Measurements from ENCODE around the gene CELSR1. TPM values are rescaled to one million over a fixed set of nuclear protein-coding genes. Genes with fewer than 3 reads are reported as not detected.

Gene CELSR1
- total RNA-seq, 1 donor from 2014 or later, result 16.0 TPM

DNA sequence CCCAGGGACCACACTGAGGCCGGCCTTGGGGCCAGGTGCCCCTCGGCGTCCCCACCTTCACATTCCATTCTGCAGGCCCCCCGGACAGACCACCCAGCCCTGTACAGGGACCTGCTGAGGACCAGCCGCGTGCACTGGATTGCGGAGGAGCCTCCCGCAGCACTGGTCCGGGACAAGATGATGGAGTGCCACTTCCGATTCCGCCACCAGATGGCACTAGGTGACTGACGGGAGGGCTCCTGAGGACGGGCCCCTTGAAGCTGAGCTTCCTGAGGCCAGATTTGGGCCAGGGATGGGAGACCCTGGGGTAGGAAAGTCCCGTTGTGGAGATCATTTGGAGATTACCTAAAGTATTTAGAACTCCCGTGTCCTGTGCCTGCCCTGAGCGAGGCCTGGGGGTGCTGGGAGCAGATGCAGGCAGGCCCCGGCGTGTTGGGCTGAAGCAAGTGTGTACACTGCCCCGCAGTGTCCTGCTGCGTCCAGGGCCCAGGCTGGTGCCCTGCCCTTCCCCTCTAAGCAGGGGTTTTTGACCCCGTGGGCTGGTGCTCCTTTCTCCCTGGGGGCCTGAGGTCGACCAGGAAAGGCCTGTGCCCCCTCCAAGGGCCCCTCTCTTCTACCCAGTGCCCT, 181.9 kb downstream of the CELSR1 start:
- Mint-ChIP-seq H3K36me3 (ENCODE audit: unreplicated experiment) (peaks cover 23% of the 10 kb centered on the region), H3K4me3 (ENCODE audit: unreplicated experiment) (no peak overlapping the region), H3K4me1 (ENCODE audit: unreplicated experiment) (peaks cover 6% of the 10 kb centered on the region), H3K9me3 (ENCODE audit: unreplicated experiment) (no peaks in the 10 kb centered on the region), H3K27me3 (ENCODE audit: unreplicated experiment) (no peaks in the 10 kb centered on the region), H3K27ac (ENCODE audit: unreplicated experiment) (no peak overlapping the region)
- TF ChIP-seq, protein P1, sequence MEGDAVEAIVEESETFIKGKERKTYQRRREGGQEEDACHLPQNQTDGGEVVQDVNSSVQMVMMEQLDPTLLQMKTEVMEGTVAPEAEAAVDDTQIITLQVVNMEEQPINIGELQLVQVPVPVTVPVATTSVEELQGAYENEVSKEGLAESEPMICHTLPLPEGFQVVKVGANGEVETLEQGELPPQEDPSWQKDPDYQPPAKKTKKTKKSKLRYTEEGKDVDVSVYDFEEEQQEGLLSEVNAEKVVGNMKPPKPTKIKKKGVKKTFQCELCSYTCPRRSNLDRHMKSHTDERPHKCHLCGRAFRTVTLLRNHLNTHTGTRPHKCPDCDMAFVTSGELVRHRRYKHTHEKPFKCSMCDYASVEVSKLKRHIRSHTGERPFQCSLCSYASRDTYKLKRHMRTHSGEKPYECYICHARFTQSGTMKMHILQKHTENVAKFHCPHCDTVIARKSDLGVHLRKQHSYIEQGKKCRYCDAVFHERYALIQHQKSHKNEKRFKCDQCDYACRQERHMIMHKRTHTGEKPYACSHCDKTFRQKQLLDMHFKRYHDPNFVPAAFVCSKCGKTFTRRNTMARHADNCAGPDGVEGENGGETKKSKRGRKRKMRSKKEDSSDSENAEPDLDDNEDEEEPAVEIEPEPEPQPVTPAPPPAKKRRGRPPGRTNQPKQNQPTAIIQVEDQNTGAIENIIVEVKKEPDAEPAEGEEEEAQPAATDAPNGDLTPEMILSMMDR (IDR thresholded peaks at IDR 0.05), result peak; percentile 90
- peak; percentile 92 for DNase-seq (ENCODE audit: extremely low spot score, unreplicated experiment)

DNA sequence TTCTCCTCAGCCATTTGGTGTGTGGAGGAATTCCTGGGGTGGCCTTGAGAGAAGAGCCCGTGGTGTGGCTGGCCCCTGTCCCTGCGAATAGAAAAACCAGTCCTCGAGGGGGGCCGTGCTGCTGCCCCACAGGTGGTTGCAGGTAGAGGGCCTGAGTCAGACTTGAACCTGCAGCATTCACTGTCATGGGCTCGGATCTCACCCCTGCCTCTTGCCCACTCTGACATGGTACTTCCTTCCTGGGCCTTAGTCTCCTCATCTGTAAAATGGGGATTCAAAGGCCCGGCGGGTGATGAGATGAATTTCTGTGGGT, 182.5 kb downstream of the CELSR1 start:
- TF ChIP-seq, protein P1 (IDR thresholded peaks at IDR 0.05), result no peak
- H3K36me3 Mint-ChIP-seq (ENCODE audit: unreplicated experiment), result peaks cover 22% of the 10 kb centered on the region
- no peaks in the 10 kb centered on the region for H3K9me3 Mint-ChIP-seq (ENCODE audit: unreplicated experiment)
- H3K4me3 Mint-ChIP-seq (ENCODE audit: unreplicated experiment), result no peak overlapping the region
- no peak for DNase-seq (ENCODE audit: extremely low spot score, unreplicated experiment)
- H3K27me3 Mint-ChIP-seq (ENCODE audit: unreplicated experiment), result no peaks in the 10 kb centered on the region
- H3K4me1 Mint-ChIP-seq (ENCODE audit: unreplicated experiment), result peaks cover 6% of the 10 kb centered on the region
- no peak overlapping the region for H3K27ac Mint-ChIP-seq (ENCODE audit: unreplicated experiment)

- Mint-ChIP-seq H3K9me3 (ENCODE audit: unreplicated experiment) (no peaks in the 10 kb centered on the region), H3K27me3 (ENCODE audit: unreplicated experiment) (no peaks in the 10 kb centered on the region), H3K36me3 (ENCODE audit: unreplicated experiment) (peaks cover 26% of the 10 kb centered on the region), H3K4me1 (ENCODE audit: unreplicated experiment) (peaks cover 6% of the 10 kb centered on the region), H3K27ac (ENCODE audit: unreplicated experiment) (no peak overlapping the region), H3K4me3 (ENCODE audit: unreplicated experiment) (no peak overlapping the region)
- DNase-seq (ENCODE audit: extremely low spot score, unreplicated experiment), result no peak
- TF ChIP-seq, protein P1 (IDR thresholded peaks at IDR 0.05), result no peak
Observed at GRCh38 chr22:46354176-46354992, 183.0 kb downstream of the CELSR1 start.

GRCh38 chr22:46353483-46354105, 183.8 kb downstream of the CELSR1 start:
- no peak for DNase-seq (ENCODE audit: extremely low spot score, unreplicated experiment)
- Mint-ChIP-seq H3K4me3 (ENCODE audit: unreplicated experiment) (no peak overlapping the region), H3K36me3 (ENCODE audit: unreplicated experiment) (peaks cover 25% of the 10 kb centered on the region), H3K27me3 (ENCODE audit: unreplicated experiment) (no peaks in the 10 kb centered on the region), H3K4me1 (ENCODE audit: unreplicated experiment) (peaks cover 6% of the 10 kb centered on the region), H3K9me3 (ENCODE audit: unreplicated experiment) (no peaks in the 10 kb centered on the region), H3K27ac (ENCODE audit: unreplicated experiment) (no peak overlapping the region)
- TF ChIP-seq, protein P1 (IDR thresholded peaks at IDR 0.05), result no peak
